ENCODE measurements around the gene SLC39A13. TPM values are rescaled to one million over a fixed set of nuclear protein-coding genes. Genes with fewer than 3 reads are reported as not detected.

The SLC39A13 gene
- total and polyA plus RNA-seq, 2 donors (not counting 1 experiment from before 2014, with no cell fraction given) = 62.9 to 88.7 TPM

DNA sequence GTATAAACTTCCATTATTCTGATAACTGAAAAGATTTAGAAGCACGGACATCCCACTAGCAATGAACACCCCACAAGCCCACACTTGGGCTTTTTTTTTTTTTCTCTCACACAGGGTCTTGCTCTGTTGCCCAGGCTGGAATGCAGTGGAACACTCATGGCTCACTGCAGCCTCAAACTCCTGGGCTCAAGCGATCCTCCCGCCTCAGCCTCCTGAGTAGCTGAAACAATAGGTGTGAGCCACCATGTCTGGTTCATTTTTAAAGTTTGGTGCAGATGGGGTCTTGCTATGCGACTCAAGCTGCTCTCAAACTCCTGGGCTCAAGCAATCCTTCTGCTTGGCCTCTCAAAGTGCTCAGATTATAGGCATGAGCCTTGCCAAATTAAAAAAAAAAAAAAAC is 37.5 kb downstream of the SLC39A13 start:
- TF ChIP-seq EZH2 (IDR thresholded peaks at IDR 0.05; ENCODE audit: low read length, missing control alignments) = no peak
- TF ChIP-seq, protein P1, sequence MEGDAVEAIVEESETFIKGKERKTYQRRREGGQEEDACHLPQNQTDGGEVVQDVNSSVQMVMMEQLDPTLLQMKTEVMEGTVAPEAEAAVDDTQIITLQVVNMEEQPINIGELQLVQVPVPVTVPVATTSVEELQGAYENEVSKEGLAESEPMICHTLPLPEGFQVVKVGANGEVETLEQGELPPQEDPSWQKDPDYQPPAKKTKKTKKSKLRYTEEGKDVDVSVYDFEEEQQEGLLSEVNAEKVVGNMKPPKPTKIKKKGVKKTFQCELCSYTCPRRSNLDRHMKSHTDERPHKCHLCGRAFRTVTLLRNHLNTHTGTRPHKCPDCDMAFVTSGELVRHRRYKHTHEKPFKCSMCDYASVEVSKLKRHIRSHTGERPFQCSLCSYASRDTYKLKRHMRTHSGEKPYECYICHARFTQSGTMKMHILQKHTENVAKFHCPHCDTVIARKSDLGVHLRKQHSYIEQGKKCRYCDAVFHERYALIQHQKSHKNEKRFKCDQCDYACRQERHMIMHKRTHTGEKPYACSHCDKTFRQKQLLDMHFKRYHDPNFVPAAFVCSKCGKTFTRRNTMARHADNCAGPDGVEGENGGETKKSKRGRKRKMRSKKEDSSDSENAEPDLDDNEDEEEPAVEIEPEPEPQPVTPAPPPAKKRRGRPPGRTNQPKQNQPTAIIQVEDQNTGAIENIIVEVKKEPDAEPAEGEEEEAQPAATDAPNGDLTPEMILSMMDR (conservative IDR thresholded peaks at IDR 0.05 in 1 of 2, IDR thresholded peaks at IDR 0.05 in 1 of 2; ENCODE audit: low read depth in 1 of 2, low read length in 2 of 2) = no peak
- Histone ChIP-seq H3K4me1 (ENCODE audit: control insufficient read depth, extremely low read depth, insufficient read depth, low read length) (no peaks in the 10 kb centered on the region), H3K27ac (ENCODE audit: insufficient read depth, low read length) (no peak overlapping the region), H3K36me3 (ENCODE audit: control insufficient read depth, insufficient read depth, low read length) (no peaks in the 10 kb centered on the region), H3K27me3 (ENCODE audit: control insufficient read depth, insufficient read depth, low read length) (no peaks in the 10 kb centered on the region), H3K9me3 (ENCODE audit: control insufficient read depth, insufficient read depth, low read depth, low read length) (no peaks in the 10 kb centered on the region), H3K9ac (ENCODE audit: insufficient read depth, low read length) (no peak overlapping the region), H3K4me2 (ENCODE audit: extremely low read depth, insufficient read depth, low read length) (no peak overlapping the region), H2AFZ (ENCODE audit: low read length) (no peak overlapping the region), H4K20me1 (ENCODE audit: control insufficient read depth, extremely low read depth, insufficient read depth, low read length) (no peaks in the 10 kb centered on the region), H3K4me3 (replicated peaks in 1 of 4; ENCODE audit: control extremely low read depth in 1 of 4, insufficient read depth in 1 of 4, low read depth in 3 of 4, low read length in 4 of 4) (no peak overlapping the region), H3K79me2 (ENCODE audit: control insufficient read depth, insufficient read depth, low read length) (no peaks in the 10 kb centered on the region)
- DNase-seq (ENCODE audit: low read depth in 2 of 2) = no peak

DNA sequence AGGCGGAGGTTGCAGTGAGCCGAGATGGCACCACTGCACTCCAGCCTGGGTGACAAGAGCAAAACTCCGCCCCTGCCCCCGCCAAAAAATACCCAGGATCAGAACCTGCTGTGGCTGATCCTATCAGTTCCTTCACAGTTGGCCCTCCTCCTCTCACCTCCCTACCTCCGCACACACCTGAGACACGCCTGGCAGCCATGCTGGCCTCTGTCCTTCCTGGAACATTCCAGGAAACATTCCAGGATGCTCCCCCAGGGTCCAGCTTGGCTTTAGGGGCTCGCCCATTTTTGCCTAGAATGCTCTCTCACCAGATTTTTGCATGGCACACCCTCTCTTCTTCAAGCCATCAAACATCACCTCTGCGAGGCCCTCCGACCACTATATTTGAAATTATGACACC is 38.4 kb downstream of the SLC39A13 start:
- TF ChIP-seq, protein P1 (conservative IDR thresholded peaks at IDR 0.05 in 1 of 2, IDR thresholded peaks at IDR 0.05 in 1 of 2; ENCODE audit: low read depth in 1 of 2, low read length in 2 of 2) = no peak
- no peak for TF ChIP-seq EZH2 (IDR thresholded peaks at IDR 0.05; ENCODE audit: low read length, missing control alignments)
- H4K20me1 ChIP-seq (ENCODE audit: control insufficient read depth, extremely low read depth, insufficient read depth, low read length) = no peaks in the 10 kb centered on the region
- no peak for DNase-seq (ENCODE audit: low read depth in 2 of 2)
- H3K9ac ChIP-seq (ENCODE audit: insufficient read depth, low read length) = no peak overlapping the region
- H3K9me3 ChIP-seq (ENCODE audit: control insufficient read depth, insufficient read depth, low read depth, low read length) = no peaks in the 10 kb centered on the region
- no peak overlapping the region for H3K27ac ChIP-seq (ENCODE audit: insufficient read depth, low read length)
- H3K79me2 ChIP-seq (ENCODE audit: control insufficient read depth, insufficient read depth, low read length) = no peaks in the 10 kb centered on the region
- no peak overlapping the region for H3K4me2 ChIP-seq (ENCODE audit: extremely low read depth, insufficient read depth, low read length)
- no peak overlapping the region for H2AFZ ChIP-seq (ENCODE audit: low read length)
- H3K27me3 ChIP-seq (ENCODE audit: control insufficient read depth, insufficient read depth, low read length) = no peaks in the 10 kb centered on the region
- no peak overlapping the region for H3K4me3 ChIP-seq (replicated peaks in 1 of 4; ENCODE audit: control extremely low read depth in 1 of 4, insufficient read depth in 1 of 4, low read depth in 3 of 4, low read length in 4 of 4)
- H3K36me3 ChIP-seq (ENCODE audit: control insufficient read depth, insufficient read depth, low read length) = no peaks in the 10 kb centered on the region
- no peaks in the 10 kb centered on the region for H3K4me1 ChIP-seq (ENCODE audit: control insufficient read depth, extremely low read depth, insufficient read depth, low read length)

DNA sequence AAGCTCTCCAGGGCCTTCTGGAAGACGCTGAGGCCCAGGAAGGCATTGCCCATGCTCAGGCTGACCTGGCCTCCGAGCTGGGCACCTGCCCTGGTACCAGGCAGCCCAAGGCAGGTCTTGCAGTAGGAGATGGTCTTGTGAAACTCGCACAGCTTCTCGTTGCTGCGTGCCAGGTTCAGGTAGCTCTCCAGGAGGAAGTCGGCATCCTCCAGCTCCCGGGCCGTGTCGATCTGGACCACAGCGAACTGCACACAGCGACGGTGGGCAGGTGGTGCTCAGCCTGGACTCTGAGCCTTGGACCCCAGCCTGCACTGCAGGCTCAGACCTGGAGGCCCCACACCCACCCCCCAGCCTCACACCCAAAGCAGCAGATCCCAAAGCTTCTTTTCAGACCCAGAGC is 39.5 kb downstream of the SLC39A13 start:
- no peaks in the 10 kb centered on the region for H3K36me3 ChIP-seq (ENCODE audit: control insufficient read depth, insufficient read depth, low read length)
- no peaks in the 10 kb centered on the region for H3K27me3 ChIP-seq (ENCODE audit: control insufficient read depth, insufficient read depth, low read length)
- no peak overlapping the region for H3K4me3 ChIP-seq (replicated peaks in 1 of 4; ENCODE audit: control extremely low read depth in 1 of 4, insufficient read depth in 1 of 4, low read depth in 3 of 4, low read length in 4 of 4)
- H3K4me2 ChIP-seq (ENCODE audit: extremely low read depth, insufficient read depth, low read length) = no peak overlapping the region
- no peak for DNase-seq (ENCODE audit: low read depth in 2 of 2)
- no peak overlapping the region for H3K9ac ChIP-seq (ENCODE audit: insufficient read depth, low read length)
- no peaks in the 10 kb centered on the region for H4K20me1 ChIP-seq (ENCODE audit: control insufficient read depth, extremely low read depth, insufficient read depth, low read length)
- no peak overlapping the region for H3K27ac ChIP-seq (ENCODE audit: insufficient read depth, low read length)
- no peak overlapping the region for H2AFZ ChIP-seq (ENCODE audit: low read length)
- TF ChIP-seq EZH2 (IDR thresholded peaks at IDR 0.05; ENCODE audit: low read length, missing control alignments) = no peak
- TF ChIP-seq, protein P1 (conservative IDR thresholded peaks at IDR 0.05 in 1 of 2, IDR thresholded peaks at IDR 0.05 in 1 of 2; ENCODE audit: low read depth in 1 of 2, low read length in 2 of 2) = no peak
- no peaks in the 10 kb centered on the region for H3K9me3 ChIP-seq (ENCODE audit: control insufficient read depth, insufficient read depth, low read depth, low read length)
- no peaks in the 10 kb centered on the region for H3K79me2 ChIP-seq (ENCODE audit: control insufficient read depth, insufficient read depth, low read length)
- no peaks in the 10 kb centered on the region for H3K4me1 ChIP-seq (ENCODE audit: control insufficient read depth, extremely low read depth, insufficient read depth, low read length)

All from fibroblast of lung (primary cell).